HG02642 (cell line): ENCODE data around the gene GPS1.

Source experiments
- ATAC-seq: cut with Tn5 transposase; IDR thresholded peaks from one replicate; pipeline ENCODE4 v1.9.1; 2021; ENCODE audit warnings: mild to moderate bottlenecking; ENCODE audit not compliant: unreplicated experiment, poor library complexity

Gene GPS1

DNA sequence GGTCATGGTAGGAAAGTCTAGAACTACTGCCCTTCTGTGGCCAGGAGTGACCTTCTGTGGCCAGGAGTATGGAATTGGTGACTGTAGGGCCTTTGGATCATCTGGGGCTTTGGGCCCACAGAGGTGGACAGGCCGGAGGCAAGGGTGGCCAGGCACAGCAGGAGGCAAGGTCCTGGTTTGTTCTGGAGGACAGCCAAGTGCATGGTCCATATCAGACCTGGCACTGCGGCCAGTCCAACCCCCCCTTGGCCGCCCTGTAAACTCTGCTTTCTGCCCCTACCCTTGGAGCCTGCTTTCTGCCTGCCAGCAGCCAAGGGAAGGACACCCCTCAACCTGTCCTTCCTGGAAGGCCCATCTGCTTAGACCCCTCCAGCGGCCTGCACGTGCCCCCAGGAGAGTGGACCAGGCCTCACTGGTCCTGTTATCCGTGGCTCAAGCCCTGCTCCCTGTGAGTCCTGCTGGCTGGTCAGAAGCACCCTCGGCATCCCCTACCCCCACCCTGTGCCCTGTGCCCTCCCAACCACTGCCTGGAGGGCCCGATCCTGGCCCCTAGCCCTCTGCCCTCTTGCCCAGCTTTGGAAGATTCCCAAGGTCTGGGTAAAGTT lies 11.9 kb upstream of the GPS1 start:
- ATAC-seq: no peak

DNA sequence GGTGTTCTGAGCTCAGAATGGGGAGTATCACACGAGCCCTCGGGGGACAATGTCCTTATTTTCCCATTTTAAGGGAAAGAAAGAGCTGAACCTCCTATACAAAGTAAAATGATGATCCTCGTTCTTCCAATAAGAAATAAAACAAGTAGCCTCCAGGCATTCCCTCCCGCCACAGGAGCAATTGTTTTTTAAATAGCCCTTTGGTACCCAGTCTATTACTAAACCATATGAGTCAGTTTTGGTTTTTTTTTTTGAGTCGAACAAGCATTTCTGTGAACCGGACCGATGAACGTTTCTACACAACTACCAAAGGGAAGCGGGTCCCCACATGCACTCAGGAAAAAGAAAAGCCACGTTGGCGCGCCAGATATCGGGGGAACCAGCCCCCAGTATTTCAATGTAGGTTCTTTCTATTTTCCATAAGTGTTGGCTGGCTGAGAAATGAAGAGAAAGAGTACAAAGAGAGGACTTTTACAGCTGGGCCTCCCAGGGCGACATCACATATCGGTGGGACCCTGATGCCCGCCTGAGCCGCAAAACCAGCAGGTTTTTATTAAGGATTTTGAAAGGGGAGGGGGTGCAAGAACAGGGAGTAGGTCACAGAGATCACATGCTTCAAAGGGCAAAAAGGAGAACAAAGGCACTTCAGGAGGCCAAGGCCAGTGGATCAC lies 10.4 kb upstream of the GPS1 start:
- no peak for ATAC-seq

GRCh38 chr17:82042649-82043048 lies 9.0 kb upstream of the GPS1 start:
- ATAC-seq: no peak

GRCh38 chr17:82043507-82043906 lies 8.2 kb upstream of the GPS1 start:
- no peak for ATAC-seq

DNA sequence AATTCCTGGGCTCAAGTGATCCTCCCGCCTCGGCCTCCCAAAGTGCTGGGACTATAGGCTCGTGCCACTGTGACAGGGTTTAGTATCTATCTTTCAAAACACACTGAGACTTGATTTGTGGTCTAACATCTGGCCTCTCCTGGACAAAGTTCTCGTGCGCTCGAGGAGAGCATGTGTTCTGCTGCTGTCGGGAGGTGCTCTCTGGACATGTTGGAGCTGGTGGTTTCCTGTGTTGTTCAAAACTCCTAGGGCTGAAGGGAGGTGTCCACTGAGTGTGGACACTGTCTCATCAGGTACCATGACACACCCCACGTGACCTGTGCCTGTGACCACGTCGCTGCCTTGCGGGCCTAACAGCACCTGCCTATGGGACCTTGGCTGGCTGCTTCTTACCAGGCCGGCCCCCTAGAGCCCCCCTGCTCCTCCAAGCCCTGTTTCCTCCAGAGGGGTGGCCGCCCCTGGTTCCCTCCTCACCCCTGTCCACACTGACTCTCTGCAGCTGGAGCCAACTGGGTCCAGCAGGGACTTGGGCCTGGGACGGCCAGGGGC lies 5.7 kb upstream of the GPS1 start:
- ATAC-seq: no peak

DNA sequence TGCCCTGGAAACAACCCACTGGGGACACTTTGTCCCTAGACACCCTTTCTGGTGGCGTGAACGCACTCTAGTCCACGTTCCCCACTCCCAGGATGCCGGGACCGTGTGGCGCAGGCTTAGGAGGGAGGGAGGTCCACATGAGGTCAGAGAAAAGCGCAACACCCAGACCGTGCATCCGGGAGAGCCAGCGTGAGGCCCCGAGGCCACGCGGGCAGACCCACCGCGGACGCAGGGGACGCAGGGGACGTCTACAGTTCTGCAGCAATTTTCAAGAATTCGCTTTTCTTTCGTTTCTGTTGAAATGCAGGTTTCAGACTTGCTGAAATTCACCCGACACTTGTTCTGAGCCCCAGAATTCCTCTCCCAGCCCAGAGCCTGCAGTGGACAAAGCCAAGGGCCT lies 4.8 kb upstream of the GPS1 start:
- no peak for ATAC-seq

DNA sequence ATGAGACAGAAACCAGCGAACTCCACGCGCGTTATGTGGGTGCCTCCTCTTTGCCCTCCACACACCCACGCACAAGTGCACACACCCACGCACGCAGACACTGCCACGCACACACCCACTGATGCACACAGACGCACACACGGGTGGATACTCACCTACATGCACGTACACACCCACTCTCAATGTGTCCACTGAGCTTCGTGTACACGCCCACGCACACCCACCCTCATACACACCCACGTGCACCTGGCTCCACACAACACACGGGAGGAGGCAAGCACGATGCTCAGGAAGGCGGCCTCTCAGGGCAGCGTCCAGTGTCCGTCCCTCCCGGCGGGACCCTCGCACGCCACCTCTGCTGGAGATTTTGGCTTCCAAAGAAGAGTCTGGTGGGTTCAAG lies 4.3 kb upstream of the GPS1 start:
- no peak for ATAC-seq

DNA sequence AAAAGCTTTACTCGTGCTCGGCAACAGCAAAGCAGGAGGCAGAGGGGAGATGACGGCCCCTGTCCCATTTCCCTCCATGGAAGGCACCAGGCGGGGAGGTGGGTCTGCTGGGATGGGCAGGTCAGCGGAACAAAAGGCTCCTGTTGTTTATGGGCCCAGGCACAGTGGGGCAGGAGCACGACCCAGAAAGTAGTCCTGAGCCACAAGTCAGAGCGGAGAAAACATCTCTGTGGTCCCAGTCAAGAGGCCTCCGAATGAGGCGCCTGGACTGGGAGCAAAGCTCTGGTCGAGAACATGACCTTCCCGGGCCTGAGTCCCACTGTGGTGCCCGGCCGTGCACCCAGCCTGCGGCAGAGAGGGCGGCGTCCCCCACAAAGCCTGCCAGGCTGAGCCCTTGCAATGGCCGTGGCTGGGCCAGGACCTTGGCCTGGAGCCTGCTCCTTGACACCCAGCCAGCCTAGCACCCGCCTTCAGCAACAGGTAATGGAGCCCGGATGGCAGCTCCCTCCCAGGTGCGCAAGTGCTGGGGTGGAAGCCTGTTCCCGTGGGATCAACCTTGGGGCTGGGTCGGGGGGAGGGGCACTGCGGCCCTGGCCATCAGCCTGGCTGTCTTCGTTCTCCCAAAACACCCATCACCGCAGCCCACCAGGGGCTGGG lies 3.7 kb upstream of the GPS1 start:
- ATAC-seq: no peak

DNA sequence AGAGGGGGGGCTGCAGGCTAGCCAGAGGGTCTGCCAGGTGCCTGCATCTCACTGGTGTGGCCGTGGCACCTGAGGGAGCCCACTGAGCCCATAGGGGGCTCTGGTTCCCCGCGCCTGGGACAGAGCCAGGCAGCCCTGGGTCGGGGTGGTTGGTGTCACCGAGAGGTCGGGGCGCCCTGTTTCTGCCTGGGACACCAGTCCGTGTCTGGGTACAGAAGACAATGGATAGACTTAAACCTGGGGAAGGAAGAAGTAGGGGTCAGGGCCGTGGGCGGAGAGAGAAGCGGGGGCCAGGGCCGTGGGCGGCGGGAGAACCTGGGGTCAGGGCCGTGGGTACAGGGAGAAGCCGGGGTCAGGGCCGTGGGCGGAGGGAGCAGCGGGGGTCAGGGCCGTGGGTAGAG lies 3.1 kb upstream of the GPS1 start:
- ATAC-seq: no peak

GRCh38 chr17:82049106-82049505 lies 2.6 kb upstream of the GPS1 start:
- no peak for ATAC-seq

DNA sequence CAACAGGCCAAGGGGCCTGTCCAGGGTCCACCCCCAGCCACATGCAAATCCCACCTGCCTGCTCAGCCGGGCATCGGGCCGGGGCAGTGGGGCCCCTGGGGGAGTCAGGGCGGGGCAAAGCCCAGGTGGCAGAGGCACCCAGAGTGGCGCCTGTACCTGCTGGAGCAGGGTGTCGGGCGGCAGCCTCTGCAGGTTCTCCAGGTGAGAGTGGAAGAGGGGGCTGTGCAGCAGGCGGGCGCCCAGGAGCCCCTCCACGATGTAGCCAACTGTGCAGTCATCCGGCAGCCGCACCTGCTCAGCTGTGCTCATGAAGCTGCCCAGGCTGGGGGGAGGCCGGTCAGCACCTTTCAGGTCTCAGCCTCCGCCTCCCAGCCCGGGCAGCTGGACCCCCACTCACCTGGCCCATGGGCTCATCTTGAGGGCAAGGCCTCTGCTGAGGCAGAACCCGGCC lies 2.2 kb upstream of the GPS1 start:
- no peak for ATAC-seq

DNA sequence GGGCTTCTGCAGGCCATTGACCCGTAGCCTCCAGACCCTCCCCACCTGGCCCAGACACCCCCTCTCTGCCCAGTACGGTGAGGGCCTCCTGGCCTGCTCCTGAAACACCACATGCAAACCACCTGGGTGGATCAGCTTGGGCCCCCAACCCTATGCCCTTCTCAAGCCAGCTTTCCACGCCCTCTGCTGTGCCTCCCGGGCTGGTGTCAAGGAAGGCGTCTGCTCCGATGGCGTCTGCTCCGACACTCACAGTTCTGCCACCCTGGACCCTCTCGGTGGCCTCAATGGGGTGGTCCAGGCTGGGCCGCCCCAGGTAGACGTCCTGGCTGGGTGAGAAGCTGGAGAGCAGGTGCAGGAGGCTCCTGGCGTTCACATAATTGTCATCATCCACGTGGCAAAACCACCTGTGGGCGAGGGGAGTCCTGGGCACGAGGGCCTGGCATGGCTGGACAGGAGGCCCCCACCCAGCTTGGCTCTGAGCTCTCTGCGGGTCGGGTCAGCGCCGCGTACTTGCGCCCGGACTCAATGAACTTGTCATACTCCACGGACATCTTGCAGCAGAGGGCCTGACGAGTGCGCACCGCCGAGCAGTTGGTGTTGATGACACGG lies 1.4 kb upstream of the GPS1 start:
- ATAC-seq: no peak

GRCh38 chr17:82050761-82051641 lies 697 bp upstream of the GPS1 start:
- peak; percentile 20 for ATAC-seq

GRCh38 chr17:82052638-82053059 lies 951 bp downstream of the GPS1 start:
- no peak for ATAC-seq

- no peak for ATAC-seq
Measured at GRCh38 chr17:82053130-82053529, 1.4 kb downstream of the GPS1 start.

DNA sequence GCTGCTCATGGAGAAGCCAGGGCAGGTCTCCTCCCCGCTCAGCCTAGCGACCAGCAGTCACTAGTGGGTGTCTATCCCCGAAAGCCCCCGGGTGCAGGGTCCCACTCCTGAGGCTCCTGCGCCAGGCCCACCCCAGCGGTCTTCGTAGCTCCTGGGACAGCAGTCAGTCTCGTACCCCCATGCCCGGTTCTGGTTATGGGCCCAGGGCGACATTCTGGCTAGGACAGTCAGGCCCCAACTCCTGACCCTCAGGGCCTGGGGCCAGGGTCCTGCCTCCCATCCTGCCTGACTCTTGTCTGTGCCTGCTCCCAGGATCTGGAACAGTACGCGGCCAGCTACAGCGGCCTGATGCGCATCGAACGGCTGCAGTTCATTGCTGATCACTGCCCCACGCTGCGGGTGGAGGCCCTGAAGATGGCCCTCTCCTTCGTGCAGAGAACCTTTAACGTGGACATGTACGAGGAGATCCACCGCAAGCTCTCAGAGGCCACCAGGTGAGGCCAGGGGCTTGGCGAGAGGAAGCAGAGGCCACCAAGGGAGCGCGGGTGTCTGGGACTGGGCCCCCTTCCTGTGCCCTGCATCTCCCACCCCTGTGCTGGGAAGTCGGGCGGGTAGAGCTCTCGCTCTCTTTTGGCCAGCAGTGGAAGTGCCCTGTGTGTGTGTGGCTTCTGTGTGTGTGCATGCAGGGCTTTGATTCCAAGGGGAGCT lies 2.0 kb downstream of the GPS1 start:
- ATAC-seq: no peak

DNA sequence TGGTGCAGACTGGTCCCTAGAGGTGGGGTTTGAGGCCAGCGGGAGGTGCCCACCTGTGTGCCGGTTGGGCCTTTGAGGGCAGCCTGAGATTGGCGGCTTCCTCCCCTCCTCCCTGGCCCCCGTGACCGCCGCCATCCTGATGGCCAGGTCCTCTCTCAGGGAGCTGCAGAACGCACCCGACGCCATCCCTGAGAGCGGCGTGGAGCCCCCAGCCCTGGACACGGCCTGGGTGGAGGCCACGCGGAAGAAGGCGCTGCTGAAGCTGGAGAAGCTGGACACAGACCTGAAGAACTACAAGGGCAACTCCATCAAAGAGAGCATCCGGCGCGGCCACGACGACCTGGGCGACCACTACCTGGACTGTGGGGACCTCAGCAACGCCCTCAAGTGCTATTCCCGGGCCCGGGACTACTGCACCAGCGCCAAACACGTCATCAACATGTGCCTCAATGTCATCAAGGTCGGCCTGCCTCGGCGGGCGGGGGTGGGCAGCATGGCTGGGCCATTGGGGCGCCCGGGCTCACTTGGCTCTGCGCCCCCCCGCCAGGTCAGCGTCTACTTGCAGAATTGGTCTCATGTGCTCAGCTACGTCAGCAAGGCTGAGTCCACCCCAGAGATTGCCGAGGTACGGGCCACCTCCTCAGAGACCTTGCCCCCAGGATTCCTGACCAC lies 2.8 kb downstream of the GPS1 start:
- ATAC-seq: no peak

GRCh38 chr17:82055023-82055964 lies 3.6 kb downstream of the GPS1 start:
- no peak for ATAC-seq
